GM23248 (cell line): Measurements from ENCODE around the gene LIME1. TPM values are rescaled to one million over a fixed set of nuclear protein-coding genes. Genes with fewer than 3 reads are reported as not detected.

Source experiments
- DNase-seq: peaks from one replicate; pipeline ENCODE4 v3.0.0-alpha.2; 2015
- H2AFZ ChIP-seq: fragments of 200-600 bp; sonication (generic); 2 replicates; pipeline ENCODE4 v1.6.1; 2016; ENCODE audit warnings: antibody characterized with exemption
- H3F3A ChIP-seq: fragments of 200-600 bp; sonication (generic); 2 replicates; pipeline ENCODE4 v1.6.1; 2016; ENCODE audit warnings: mild to moderate bottlenecking, antibody characterized with exemption, mixed run types; ENCODE audit not compliant: insufficient read depth
- H3K27ac ChIP-seq: fragments of 200-600 bp; sonication (generic); 2 replicates; pipeline ENCODE4 v1.5.1; 2016; ENCODE audit warnings: mild to moderate bottlenecking
- H3K27me3 ChIP-seq: fragments of 200-600 bp; sonication (generic); replicated peaks from 2 replicates; pipeline ENCODE4 v1.6.1; 2016; ENCODE audit warnings: mild to moderate bottlenecking; ENCODE audit not compliant: insufficient read depth
- H3K36me3 ChIP-seq: fragments of 200-600 bp; sonication (generic); 2 replicates; pipeline ENCODE4 v1.6.1; 2016; ENCODE audit warnings: low read depth, mild to moderate bottlenecking
- H3K4me1 ChIP-seq: fragments of 200-600 bp; sonication (generic); 2 replicates; pipeline ENCODE4 v1.6.1; 2016; ENCODE audit warnings: mild to moderate bottlenecking; ENCODE audit not compliant: insufficient read depth
- H3K4me2 ChIP-seq: fragments of 200-600 bp; sonication (generic); one replicate; pipeline ENCODE4 v1.6.1; 2016; ENCODE audit warnings: mild to moderate bottlenecking; ENCODE audit not compliant: unreplicated experiment
- H3K4me3 ChIP-seq: fragments of 200-600 bp; sonication (generic); 2 replicates; pipeline ENCODE4 v1.5.1; 2016; ENCODE audit warnings: mild to moderate bottlenecking
- H3K79me2 ChIP-seq: fragments of 200-600 bp; sonication (generic); 2 replicates; pipeline ENCODE4 v1.6.1; 2016; ENCODE audit warnings: mild to moderate bottlenecking; ENCODE audit not compliant: insufficient read depth
- H3K9ac ChIP-seq: fragments of 200-600 bp; sonication (generic); 2 replicates; pipeline ENCODE4 v1.6.1; 2016; ENCODE audit warnings: mild to moderate bottlenecking
- H3K9me2 ChIP-seq: fragments of 200-600 bp; sonication (generic); 2 replicates; pipeline ENCODE4 v1.6.1; 2016; ENCODE audit warnings: mixed run types, mild to moderate bottlenecking, moderate library complexity; ENCODE audit not compliant: insufficient read depth
- H3K9me3 ChIP-seq: fragments of 200-600 bp; sonication (generic); one replicate; pipeline ENCODE4 v1.6.1; 2017; ENCODE audit warnings: low read depth
- H4K20me1 ChIP-seq: fragments of 200-600 bp; sonication (generic); 2 replicates; pipeline ENCODE4 v1.6.0; 2016; ENCODE audit not compliant: insufficient read depth
- EZH2 ChIP-seq: fragments of 200-600 bp; sonication (generic); IDR thresholded peaks from 2 replicates; pipeline ENCODE4 v1.6.1; 2018; ENCODE audit warnings: antibody characterized with exemption, mild to moderate bottlenecking; ENCODE audit not compliant: insufficient read depth, poor library complexity, severe bottlenecking
- EZH2phosphoT487 ChIP-seq: fragments of 200-600 bp; sonication (generic); IDR thresholded peaks from 2 replicates; pipeline ENCODE4 v1.6.1; 2018; ENCODE audit warnings: antibody characterized with exemption, moderate library complexity, mild to moderate bottlenecking, low read depth; ENCODE audit not compliant: insufficient read depth
- WGBS, 2 experiments: methylation state at CpG; one replicate each; pipeline ENCODE4 v1.1.6; 2015 to 2017; ENCODE audit warnings: low lambda C conversion rate in 2 of 2, low coverage in 1 of 2; ENCODE audit errors: missing lambda C conversion rate in 2 of 2; 5-methylcytosine and 5-hydroxymethylcytosine counted together
- in situ Hi-C: fragments of 300-500 bp; cut with MboI; formaldehyde crosslinking; loops from 2 replicates; pipeline ENCODE4 v1.15.0; 2020
- polyA plus RNA-seq: library from polyadenylated mRNA; unstranded; fragments of >200 nt; fragmentation: Nextera tagmentation; extraction: Ambion mirVana; gene quantifications from 2 replicates; pipeline ENCODE4 v1.2.1, GENCODE V29; 2016
- total RNA-seq: library from RNA; depleted of rRNA; stranded (reverse); fragments of >200 nt; shearing (Covaris generic); gene quantifications from 2 replicates; pipeline ENCODE4 v1.2.3, GENCODE V29; 2014

Gene LIME1
- total and polyA plus RNA-seq, 2 experiments from 2014 or later = 3.7 to 14.1 TPM

DNA sequence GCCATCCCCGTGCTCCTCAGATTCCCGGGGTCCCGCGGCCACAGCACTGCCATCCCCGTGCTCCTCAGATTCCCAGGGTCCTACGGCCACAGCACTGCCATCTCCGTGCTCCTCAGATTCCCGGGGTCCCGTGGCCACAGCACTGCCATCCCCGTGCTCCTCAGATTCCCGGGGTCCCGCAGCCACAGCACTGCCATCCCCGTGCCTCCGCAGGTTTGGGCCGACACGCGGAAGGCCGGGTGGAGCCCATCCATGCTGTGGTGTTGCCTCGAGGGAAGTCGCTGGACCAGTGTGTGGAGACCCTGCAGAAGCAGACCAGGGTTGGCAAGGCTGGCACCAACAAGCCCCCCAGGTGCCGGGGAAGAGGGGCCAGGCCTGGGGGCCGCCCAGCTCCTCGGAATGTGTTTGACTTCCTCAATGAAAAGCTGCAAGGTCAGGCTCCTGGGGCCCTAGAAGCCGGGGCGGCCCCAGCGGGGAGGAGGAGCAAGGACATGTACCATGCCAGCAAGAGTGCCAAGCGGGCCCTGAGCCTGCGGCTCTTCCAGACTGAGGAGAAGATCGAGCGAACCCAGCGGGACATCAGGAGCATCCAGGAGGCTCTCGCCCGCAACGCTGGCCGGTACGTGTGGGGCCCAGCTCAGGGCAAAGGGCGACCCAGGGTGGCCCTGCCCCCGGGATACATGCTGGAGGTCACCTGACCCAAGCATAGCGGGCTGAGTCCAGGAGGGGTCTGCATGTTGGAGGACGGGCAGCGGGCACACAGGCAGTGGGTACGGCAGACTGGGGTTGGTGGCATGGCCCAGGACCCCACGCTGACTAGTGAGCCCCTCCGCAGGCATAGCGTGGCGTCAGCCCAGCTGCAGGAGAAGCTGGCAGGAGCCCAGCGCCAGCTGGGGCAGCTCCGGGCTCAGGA is 1.3 kb upstream of the LIME1 start:
- Histone ChIP-seq H3K9me3 (no peaks in the 10 kb centered on the region), H3K79me2 (peaks cover 18% of the 10 kb centered on the region), H4K20me1 (no peaks in the 10 kb centered on the region), H3K9ac (no peak overlapping the region), H3K9me2 (no peaks in the 10 kb centered on the region), H3F3A (no peaks in the 10 kb centered on the region), H3K4me1 (no peaks in the 10 kb centered on the region), H3K4me2 (no peak overlapping the region), H3K27ac (no peak overlapping the region), H3K36me3 (no peaks in the 10 kb centered on the region), H3K4me3 (no peak overlapping the region), H2AFZ (no peak overlapping the region), H3K27me3 (no peaks in the 10 kb centered on the region)
- in situ Hi-C loops = no loop called here
- TF ChIP-seq EZH2phosphoT487 (no peak), EZH2 (no peak)
- WGBS, 2 experiments = 86 to 90% methylated on average over 31 to 45 of the region's 48 CpGs
- DNase-seq = no peak

DNA sequence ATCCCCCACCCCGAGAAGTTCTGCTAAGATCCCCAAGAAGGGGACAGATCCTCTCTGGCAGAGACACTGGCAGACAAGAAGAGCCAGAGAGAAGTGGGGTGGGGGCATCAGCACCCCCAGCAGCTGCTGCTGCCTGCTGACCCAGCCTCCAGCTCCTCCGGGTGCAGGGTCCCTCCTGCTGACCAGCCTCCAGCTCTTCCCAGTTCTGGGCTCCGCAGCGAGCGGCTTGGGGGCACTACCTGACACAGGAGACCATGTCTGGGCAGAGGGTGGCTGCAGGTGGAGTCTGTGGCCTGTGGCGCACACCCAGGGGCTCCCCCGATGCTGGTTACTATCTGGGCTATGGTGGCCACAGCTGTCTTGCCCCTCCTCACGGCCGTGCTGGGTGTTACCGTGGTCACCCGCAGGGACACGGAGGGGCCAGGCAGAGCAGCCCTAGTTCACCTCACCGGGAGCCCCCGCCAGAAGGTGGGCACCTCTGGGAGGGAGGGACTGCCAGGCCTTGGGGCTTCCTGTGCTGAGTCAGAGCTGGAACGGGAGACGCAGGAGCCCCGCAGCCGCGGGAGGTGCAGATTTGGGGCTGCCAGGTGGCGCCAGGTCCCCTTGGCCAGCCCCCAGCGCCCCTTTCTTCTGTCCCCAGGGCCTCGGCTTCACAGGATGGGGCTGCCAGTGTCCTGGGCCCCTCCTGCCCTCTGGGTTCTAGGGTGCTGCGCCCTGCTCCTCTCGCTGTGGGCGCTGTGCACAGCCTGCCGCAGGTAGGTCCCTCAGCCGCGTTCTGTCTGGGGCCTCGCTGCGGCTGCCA is 630 bp downstream of the LIME1 start:
- Histone ChIP-seq H2AFZ (no peak overlapping the region), H3K9me3 (no peaks in the 10 kb centered on the region), H3F3A (no peaks in the 10 kb centered on the region), H4K20me1 (no peaks in the 10 kb centered on the region), H3K4me1 (peaks cover 7% of the 10 kb centered on the region; the same call in 1 of the 2 replicates), H3K79me2 (no peaks in the 10 kb centered on the region; the same call in 1 of the 2 replicates), H3K9me2 (no peaks in the 10 kb centered on the region), H3K27ac (no peak overlapping the region), H3K36me3 (no peaks in the 10 kb centered on the region), H3K4me2 (no peak overlapping the region), H3K9ac (no peak overlapping the region), H3K27me3 (no peaks in the 10 kb centered on the region), H3K4me3 (no peak overlapping the region)
- TF ChIP-seq EZH2 (no peak), EZH2phosphoT487 (no peak)
- in situ Hi-C loops = no loop called here
- no peak for DNase-seq
- 90 to 95% methylated on average over 24 to 25 of the region's 30 CpGs for WGBS, 2 experiments

DNA sequence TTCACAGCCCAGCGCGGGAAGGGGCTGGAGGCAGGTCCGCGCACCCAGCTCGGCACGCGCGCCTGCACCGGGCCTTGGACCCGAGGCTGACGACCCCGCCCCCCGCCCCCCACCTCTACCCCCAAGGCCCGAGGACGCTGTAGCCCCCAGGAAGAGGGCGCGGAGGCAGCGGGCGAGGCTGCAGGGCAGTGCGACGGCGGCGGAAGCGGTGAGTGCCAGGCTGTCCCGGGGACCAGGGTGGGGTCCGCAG is 1.2 kb downstream of the LIME1 start:
- Histone ChIP-seq H2AFZ (no peak overlapping the region), H3K9me2 (no peaks in the 10 kb centered on the region), H3K79me2 (no peaks in the 10 kb centered on the region; the same call in 1 of the 2 replicates), H3K9ac (no peak overlapping the region), H3K27me3 (no peaks in the 10 kb centered on the region), H3K27ac (no peak overlapping the region), H3K4me2 (no peak overlapping the region), H4K20me1 (no peaks in the 10 kb centered on the region), H3F3A (no peaks in the 10 kb centered on the region), H3K4me3 (no peak overlapping the region), H3K4me1 (peaks cover 7% of the 10 kb centered on the region; the same call in 1 of the 2 replicates), H3K36me3 (no peaks in the 10 kb centered on the region), H3K9me3 (no peaks in the 10 kb centered on the region)
- in situ Hi-C loops = no loop called here
- 58% methylated on average over 26 of the region's 26 CpGs; no CpG with 5 or more reads in 1 of the 2 experiments for WGBS, 2 experiments
- TF ChIP-seq EZH2 (no peak), EZH2phosphoT487 (no peak)
- no peak for DNase-seq

DNA sequence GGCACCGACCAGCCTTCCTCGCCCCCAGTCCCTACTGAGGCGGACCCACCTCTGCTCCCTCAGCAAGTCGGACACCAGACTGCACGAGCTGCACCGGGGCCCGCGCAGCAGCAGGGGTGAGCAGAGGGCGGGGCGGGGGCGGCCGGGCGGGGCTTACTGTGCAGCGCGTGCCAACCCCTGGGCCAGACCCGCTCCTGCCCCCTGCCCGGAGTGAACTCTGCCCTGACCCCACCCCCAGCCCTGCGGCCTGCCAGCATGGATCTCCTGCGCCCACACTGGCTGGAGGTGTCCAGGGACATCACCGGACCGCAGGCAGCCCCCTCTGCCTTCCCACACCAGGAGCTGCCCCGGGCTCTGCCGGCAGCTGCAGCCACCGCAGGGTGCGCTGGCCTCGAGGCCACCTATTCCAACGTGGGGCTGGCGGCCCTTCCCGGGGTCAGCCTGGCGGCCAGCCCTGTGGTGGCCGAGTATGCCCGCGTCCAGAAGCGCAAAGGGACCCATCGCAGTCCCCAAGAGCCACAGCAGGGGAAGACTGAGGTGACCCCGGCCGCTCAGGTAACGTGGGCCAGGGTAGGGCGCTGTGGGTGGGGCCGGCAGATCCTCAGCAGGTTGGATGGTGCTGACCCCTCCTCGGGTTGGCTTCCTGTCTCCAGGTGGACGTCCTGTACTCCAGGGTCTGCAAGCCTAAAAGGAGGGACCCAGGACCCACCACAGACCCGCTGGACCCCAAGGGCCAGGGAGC is 1.7 kb downstream of the LIME1 start:
- Histone ChIP-seq H3K4me1 (peaks cover 7% of the 10 kb centered on the region; the same call in 1 of the 2 replicates), H3K9me2 (no peaks in the 10 kb centered on the region), H3K9me3 (no peaks in the 10 kb centered on the region), H3K9ac (no peak overlapping the region), H3K27ac (no peak overlapping the region), H3F3A (no peaks in the 10 kb centered on the region), H3K27me3 (no peaks in the 10 kb centered on the region), H3K79me2 (no peaks in the 10 kb centered on the region; the same call in 1 of the 2 replicates), H4K20me1 (no peaks in the 10 kb centered on the region), H3K4me3 (no peak overlapping the region), H3K36me3 (no peaks in the 10 kb centered on the region), H2AFZ (no peak overlapping the region), H3K4me2 (no peak overlapping the region)
- WGBS, 2 experiments = 62% methylated on average over 19 to 28 of the region's 43 CpGs
- in situ Hi-C loops = no loop called here
- TF ChIP-seq EZH2phosphoT487 (no peak), EZH2 (no peak)
- no peak for DNase-seq
